Caki2 (cell line): ENCODE results near the gene GCH1. TPM values are rescaled to one million over a fixed set of nuclear protein-coding genes. Genes with fewer than 3 reads are reported as not detected.

Source experiments
- DNase-seq: peaks from one replicate; pipeline ENCODE4 v3.0.0-alpha.2; 2015; ENCODE audit warnings: low read depth
- in situ Hi-C: cut with HindIII; loops from 2 replicates; pipeline ENCODE4 v1.10.0; 2016; ENCODE audit warnings: low sequenced_read_pairs, low pct_unique_long_range_greater_than_20kb, mixed read lengths
- total RNA-seq: library from RNA; depleted of rRNA; stranded (reverse); fragments of >200 nt; shearing (Covaris generic); gene quantifications from 2 replicates; pipeline ENCODE4 v1.2.3, GENCODE V29; 2014; ENCODE audit warnings: low replicate concordance

GCH1 gene
- total RNA-seq, 1 experiment from 2014 or later, result 1.7 TPM

DNA sequence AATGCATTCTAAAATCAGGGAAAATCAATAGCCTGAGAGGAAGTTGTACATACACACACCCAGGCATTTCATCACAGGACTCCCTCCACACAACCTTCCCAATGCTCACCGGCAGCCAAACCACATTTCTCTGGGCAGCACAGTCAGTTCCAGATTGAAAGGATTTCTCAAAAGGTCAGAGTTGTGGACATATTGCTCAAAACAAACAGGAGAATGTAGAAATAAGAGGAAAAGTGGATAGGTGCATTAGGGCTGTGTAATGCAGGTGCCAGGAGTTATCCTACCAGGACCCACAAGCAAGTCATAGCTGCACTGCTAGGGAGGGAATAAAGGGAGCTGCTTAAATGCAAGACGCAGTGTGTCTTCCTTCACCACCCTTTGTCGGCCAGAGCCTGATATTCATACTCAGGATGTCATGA is 62.9 kb downstream of the GCH1 start:
- in situ Hi-C loops, result no loop called here
- DNase-seq, result no peak

DNA sequence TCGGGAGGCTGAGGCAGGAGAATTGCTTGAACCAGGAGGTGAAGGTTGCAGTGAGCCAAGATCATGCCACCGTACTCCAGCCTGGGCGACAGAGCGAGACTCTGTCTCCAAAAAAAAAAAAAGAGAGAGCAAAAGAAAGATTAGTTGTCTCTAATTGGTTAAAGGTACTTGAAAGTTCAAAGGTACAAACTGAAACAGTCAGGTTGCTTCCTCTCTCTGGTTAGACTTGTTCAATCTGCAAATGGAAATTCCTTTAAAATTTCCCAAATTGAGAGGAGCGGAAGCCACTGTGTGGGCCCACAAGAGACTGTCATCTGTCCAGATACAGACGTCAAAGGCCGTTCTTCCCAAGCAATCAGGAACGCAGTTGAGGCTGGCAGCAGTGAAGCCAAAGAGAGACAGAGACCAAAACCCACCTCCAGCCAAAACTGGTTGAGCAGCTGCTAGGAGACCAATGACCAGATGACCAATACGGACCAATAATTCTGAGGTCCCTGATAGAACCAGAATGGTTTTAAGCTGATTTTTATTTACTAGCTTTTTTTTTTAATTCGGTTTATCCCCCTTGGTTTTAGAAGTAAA is 63.6 kb downstream of the GCH1 start:
- DNase-seq, result no peak
- in situ Hi-C loops, result no loop called here

DNA sequence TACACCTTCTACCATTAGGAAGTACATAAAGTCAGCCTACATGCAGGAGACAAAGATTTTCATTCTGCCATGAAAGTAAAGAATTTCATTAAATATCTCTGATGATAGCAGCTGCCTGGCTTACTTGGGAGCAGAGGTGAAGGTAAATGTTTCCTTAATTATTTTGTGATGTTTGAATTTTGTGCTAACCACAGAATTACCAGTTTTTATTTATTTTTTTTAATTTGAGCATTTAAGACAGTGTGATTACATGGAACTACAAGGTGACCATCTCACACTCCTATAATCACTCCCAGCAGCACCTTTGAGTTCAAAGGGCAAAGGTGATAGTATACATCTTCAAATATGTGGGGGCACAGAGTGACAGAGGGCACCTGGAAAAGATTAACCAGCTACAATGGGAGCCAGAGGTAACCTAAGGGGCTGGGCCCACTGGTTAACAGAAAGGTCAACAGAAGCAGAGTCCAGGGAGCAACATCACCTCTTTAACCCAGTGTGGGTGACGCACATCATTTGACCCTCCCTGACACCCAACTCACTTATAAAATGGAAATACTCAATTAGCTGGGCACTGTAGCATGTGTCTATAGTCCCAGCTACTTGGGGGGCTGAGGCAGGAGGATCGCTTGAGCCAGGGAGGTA is 65.0 kb downstream of the GCH1 start:
- in situ Hi-C loops, result no loop called here
- DNase-seq, result no peak

DNA sequence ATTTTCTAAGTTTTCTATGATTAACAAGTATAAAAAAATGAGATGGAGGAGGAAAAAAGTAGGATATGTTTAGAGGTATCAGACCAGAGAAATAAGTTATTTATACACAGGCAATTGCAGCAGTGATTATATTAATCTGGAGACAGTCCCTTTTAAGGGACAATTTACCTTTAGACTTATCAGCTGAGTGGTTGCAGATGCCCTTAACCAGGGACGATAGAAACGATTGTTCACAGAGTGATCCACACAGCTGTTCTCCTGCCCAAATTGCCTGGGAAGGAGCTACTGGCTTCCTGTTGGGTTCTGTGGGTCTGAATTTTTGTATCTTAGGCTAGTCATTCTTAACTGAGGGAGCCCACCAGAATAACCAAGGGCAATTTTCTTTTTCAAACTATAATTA is 66.4 kb downstream of the GCH1 start:
- DNase-seq, result no peak
- in situ Hi-C loops, result no loop called here

DNA sequence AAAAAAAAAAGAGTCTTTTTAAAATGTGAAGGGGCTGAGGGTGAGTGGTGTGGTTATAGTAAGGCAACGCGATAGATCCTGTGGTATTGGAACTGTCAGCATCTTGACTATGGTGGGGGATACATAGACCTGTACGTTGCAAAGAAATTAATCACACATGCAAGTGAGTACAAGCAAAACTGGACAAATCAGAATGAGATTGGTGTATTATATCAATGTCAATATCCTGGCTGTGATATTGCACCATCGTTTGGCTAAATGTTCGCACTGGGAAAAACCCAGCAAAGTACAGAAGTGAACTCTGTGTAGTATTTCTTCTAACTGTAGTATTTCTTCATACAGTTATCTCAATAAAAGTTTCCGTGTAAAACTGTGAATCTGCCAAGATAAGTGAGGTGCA is 67.9 kb downstream of the GCH1 start:
- in situ Hi-C loops, result no loop called here
- no peak for DNase-seq

DNA sequence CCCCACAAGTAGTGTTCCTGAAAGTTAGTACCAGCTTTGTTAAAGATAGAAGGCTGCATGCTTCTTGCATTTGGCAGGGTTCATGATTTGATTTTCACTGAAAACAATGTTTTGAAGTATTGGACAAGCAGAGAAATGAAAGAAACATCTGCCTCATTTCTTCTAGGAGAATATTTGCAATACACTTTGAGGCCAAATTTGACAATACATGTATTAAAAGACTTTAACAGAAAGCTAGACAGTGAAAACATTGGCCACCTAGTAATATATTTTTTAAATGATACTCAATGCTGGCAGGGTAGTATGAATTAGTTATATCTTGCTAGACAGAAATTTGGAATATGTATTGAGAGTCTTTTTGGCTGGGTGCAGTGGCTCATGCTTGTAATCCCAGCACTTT is 68.5 kb downstream of the GCH1 start:
- in situ Hi-C loops, result no loop called here
- DNase-seq, result no peak

DNA sequence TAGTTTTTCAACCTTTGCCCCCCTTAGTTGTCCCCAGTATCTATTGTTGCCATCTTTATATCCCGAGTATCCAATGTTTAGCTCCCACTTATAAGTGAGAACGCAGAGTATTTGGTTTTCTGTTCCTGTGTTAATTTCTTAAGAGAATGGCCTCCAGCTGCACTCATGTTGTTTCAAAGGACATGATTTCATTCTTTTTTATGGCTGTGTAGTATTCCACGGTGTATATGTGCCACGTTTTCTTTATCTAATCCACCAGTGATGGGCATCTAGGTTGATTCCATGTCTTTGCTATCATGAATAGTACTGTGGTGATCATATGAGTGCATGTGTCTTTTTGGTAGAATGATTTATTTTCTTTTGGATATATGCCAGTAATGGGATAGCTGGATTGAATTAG is 72.0 kb downstream of the GCH1 start:
- in situ Hi-C loops, result no loop called here
- no peak for DNase-seq

DNA sequence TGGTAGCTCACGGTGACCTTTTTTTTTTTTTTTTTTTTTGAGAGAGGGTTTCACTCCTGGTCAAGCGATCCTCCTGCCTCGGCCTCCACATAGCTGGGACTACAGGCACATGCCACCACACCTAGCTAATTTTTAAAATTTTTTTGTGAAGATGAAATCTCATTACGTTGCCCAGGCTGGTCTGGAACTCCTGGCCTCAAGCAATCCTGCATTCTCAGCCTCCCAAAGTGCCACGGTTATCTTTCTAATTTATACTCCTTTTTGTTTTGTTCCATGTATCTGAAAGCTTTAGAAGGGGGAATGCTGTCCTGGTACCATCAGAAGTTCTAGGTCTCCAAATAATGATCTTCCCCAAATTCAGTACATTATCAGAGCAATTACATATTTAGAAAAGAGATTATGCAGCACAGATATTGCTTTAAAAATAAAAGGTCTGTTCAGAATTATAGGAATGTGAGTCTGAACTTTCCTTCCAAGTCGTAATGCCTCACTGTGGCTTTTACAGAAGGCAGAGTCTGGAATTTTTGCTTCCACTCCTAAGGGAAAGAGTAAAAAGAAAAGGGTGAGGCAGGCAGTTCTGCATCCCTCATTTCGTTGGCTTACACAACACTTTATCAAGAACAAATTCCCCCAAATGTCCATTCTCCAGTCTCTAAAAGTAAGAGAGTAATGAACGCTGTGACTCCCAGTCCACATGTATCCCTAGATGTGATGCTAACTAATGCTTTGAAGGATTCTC is 73.0 kb downstream of the GCH1 start:
- in situ Hi-C loops, result no loop called here
- no peak for DNase-seq

DNA sequence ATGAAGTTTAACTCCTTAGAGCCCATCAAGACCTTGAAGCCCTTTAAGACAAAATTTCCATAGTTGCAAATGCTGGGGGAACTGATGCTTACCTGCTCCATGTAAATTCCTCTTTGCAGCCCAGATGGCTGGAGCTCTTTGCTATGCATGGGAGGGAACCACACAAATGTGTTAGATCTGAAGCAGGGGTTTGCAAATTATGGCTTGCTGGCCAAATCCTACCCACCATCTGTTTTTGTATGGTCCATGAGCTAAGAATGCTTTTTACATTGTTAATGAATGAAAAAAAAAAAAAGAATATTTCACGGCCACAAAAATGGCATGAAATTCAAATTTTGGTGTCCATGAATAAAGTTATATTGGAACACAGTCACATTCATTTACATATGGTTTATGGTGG is 74.6 kb downstream of the GCH1 start:
- in situ Hi-C loops, result no loop called here
- no peak for DNase-seq

DNA sequence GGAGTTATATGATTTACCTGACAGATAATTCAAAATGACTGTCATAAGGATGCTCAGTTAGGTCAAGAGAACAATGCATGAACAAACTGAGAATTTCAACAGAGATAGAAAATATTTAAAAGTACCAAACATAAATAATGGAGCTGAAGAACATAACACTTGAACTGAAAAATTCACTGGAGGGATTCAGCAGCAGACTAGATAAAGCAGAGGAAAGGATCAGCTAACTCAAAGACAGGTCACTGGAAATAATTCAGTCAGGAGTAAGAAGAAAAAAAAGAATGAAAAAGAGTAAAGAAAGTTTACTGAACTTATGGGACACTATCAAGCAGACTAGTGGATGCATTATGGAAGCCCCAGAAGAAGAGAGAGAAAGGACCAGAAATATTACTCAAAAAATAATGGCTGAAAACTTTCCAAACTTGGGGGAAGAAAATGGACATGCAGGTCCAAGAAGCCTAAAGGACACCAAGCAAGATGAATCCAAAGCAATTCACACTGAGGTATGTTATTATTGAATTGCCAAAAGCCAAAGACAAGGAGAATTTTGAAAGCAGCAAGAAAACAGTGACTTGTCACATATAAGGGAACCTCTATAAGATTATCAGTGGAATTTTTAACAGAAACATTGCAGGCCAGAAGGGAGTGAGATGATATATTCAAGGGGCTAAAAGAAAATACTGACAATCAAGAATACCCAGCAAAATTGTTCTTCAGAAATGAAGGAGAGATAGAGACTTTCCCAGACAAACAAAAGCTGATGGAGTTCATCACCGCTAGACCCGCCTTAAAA is 78.7 kb downstream of the GCH1 start:
- in situ Hi-C loops, result no loop called here
- DNase-seq, result no peak

DNA sequence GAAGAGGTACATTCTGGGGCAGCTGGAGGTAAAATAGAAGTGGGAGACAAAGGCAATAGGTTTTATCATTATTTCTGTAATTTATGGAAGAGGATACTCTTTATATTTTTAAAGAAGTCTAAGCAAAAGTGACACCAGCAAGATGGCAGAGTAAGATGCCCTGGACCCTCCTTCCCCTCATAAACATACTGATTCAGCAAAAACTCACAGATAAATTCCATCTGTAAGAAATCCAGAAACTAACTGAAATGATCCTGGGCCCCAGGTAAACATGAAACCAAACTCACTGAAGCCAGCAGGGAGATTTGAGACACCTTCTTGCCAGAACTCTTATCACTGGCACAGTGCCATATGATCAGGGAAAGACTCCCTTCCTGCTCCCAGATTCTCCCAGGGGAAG is 79.9 kb downstream of the GCH1 start:
- in situ Hi-C loops, result no loop called here
- no peak for DNase-seq

DNA sequence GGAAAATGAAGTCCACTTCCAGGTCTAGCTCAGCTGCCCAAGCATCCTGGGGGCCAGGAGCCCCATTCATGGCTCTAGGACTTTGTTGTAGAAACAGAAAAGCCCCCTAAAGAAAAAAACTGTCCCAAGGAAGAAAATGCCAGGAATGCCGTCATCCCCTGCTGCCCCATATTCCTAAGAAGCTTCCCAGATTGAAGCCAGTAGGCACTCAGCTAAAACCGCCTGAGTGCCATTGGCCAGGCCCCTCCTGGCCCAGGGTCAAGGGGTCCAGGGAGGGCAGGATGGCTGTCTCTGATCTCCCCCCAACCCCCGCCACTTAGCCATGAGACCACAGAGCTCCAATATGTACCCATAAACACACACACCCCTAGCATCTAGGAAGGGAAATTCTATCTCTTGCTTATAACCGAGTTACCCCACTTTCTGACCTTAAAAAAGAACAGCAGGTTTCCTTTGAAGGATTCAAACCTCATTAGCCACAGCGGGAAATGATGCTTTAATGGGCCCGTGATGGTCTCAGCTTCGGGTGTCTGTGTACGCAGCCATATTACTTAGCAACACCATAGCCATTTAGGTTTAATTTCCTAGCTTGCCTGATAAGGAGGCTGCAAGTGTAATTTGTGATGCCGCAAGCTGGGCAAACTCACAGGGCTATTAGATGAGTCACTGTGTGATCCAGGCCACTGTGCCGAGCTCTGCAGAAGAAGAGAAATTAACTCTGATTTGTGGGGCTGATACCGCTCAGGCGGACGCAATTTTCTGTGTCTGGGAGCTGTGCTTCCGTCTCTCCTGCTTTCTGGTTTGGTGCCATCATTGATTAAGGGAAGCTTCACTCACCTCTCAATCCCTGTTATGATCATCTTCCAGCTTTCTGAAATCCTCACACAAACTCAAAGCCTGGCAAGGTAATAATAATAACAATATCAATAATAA is 84.2 kb downstream of the GCH1 start:
- in situ Hi-C loops, result no loop called here
- no peak for DNase-seq

DNA sequence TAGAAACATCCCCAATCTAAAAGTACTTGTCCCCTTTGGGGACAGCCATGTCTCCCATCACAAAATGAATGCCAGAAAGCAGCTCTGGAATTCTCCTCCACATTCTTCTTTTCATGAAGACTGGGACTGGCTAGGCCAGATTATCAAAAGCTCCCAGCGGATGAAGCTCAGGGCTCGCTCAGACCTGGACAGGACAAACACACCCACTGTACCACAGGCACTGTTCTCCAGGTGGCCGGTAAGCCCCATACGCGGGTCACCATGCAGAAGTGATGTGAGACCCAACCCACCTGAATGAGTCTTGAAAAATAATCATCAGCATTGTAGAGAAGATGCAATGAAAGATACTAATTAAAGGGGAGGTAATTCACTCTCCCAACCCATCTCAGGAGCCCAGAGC is 85.1 kb downstream of the GCH1 start:
- no peak for DNase-seq
- in situ Hi-C loops, result no loop called here

DNA sequence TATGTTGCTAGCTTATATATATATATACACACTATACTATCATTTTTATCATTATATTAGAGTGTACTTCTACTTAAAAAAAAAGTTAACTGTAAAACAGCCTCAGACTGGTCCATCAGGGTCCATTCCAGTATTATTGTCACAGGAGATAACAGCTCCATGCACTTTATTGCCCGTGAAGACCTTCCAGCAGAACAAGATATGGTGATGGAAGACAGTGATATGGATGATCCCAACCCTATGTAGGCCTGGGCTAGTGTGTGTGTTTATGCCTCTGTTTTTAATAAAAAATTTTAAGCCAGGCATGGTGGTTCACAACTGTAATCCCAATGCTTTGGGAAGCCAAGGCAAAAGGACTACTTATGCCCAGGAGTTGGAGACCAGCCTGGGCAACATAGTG is 86.2 kb downstream of the GCH1 start:
- no peak for DNase-seq
- in situ Hi-C loops, result no loop called here

DNA sequence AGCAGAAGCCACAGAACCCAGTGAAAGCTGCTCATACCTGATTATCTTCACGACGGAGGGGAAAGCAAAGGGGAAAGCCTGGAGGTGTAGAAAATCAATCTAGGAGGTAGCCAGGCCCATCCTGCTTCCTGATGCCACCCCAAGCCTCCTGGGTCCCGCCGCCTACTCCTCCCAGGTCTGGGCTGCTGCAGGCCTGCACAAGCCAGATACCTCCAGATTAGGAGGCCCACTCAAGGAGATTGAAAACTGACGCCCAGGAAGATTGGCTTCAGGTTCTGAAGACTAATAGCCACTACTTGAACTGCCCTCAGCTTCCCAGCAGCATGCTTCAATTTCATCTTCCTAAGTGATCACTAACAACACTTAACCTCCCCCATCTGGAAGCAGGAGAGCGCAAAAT is 87.1 kb downstream of the GCH1 start:
- no peak for DNase-seq
- in situ Hi-C loops, result no loop called here

DNA sequence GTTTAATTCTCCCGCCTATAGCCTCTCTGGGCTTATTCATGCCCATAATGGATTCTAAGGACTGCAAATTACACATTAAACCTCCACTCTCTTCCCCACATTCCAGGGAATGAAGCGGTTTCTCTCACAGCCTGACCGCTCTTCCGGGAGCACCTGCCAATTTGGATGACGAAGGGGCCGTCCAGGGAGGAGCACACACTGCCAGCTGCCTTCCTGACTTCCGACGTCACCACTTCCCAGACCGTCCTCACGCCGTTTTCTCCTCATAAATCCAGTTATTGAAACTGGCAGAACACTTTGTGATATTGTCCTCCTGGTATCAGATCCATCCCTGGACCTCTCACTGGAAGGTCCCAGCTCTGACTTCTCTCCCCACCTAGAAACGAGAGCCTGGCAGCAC is 87.6 kb downstream of the GCH1 start:
- in situ Hi-C loops, result no loop called here
- no peak for DNase-seq

DNA sequence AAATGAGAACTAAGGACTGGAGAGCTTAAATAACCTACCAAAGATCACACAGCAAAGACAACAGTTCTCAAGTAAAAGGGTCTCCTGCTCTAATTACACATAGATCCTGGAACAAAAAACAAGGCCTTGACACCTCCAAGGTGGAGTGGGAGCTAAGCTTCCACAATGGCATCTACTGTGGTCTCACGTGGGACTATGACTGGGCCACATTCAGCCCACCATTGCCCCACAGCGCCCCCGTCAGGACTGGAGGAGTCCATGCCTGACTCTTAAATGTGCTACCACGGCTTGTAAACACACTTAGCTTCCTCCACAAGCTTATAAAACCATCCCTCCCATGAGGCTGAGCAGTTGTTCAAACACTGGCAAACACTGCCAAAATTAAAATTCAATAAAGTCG is 88.5 kb downstream of the GCH1 start:
- no peak for DNase-seq
- in situ Hi-C loops, result no loop called here

DNA sequence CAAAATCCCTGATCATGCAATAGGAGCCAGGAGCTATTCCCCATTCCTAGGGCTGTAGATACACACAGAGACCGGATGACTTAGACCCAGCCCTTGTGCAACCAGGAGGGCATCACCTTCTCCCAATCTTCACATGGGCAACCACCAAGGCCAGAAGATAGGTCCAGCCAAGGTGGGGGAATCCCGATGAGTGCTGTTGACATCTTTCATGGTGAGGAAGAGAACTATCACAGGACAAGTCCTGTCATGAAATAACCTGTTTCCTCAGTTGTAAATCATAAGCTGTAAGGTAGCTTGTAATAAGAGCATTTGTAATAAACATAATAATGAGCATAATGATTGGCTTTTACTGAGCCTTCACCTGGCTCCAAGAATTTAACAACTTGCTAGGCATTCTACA is 89.5 kb downstream of the GCH1 start:
- no peak for DNase-seq
- in situ Hi-C loops, result no loop called here
